Measurements from ENCODE around the gene TXK. TPM values are rescaled to one million over a fixed set of nuclear protein-coding genes. Genes with fewer than 3 reads are reported as not detected.
A peak's percentile ranks its signal among the peaks of the same experiment; 100 is the strongest.

Gene TXK
- total and polyA plus RNA-seq, 2 of the 13 experiments (the other 11 are each of a cell fraction or from before 2014, with no cell fraction given) = not detected

DNA sequence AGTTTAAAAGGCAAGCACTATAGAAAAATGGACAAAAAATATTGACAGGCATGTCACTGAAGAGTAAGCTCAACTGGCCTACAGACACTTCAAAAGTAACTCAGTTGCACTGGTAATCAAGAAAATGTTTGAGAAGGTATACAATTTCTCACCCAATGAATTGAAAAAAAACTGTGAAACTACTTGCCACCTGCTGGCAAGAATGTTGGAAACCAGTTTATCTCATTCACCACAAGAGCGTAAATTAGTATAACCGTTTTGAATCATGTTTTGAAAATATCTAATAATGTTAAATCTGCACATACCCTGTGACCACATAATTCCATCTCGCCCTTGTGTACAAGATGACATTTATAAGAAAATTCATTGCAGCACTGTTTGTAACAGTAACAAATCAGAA is 31.7 kb downstream of the TXK start:
- Histone ChIP-seq H3K4me1 (ENCODE audit: insufficient read depth, low read length) (no peaks in the 10 kb centered on the region), H3K9me3 (ENCODE audit: low read length) (no peaks in the 10 kb centered on the region), H3K27me3 (ENCODE audit: control insufficient read depth in 1 of 2, insufficient read depth in 2 of 2, low read length in 2 of 2) (no peaks in the 10 kb centered on the region), H3K27ac (ENCODE audit: extremely low read length, insufficient read depth, low read length) (no peak overlapping the region), H3K4me3 (replicated peaks in 1 of 3; ENCODE audit: insufficient read depth in 1 of 3, low read depth in 2 of 3, low read length in 3 of 3) (no peak overlapping the region), H3K4me2 (ENCODE audit: low read depth, low read length) (no peak overlapping the region), H3K79me2 (ENCODE audit: insufficient read depth, low read length) (no peaks in the 10 kb centered on the region), H3K9ac (ENCODE audit: insufficient read depth, low read depth, low read length) (no peak overlapping the region), H4K20me1 (ENCODE audit: insufficient read depth, low read length) (no peaks in the 10 kb centered on the region), H2AFZ (ENCODE audit: low read length) (no peak overlapping the region), H3K36me3 (replicated peaks in 1 of 2; ENCODE audit: control insufficient read depth in 1 of 2, insufficient read depth in 2 of 2, low read length in 2 of 2) (no peaks in the 10 kb centered on the region)
- TF ChIP-seq ZNF329 (CRISPR knock-in tag; IDR thresholded peaks at IDR 0.05; ENCODE audit: low read depth) (no peak), TEAD3 (CRISPR knock-in tag; optimal IDR thresholded peaks at IDR 0.05; ENCODE audit: borderline replicate concordance) (peak; percentile 67)
- no TSS peak for BruUV-seq (replicated peaks)
- CTCF ChIA-PET (ENCODE audit: low intra/inter-chr PET ratio, low total read pairs) = no interaction called here
- ATAC-seq = no peak
- in situ Hi-C loops (cut with HindIII; ENCODE audit: extremely low pct_ligation_motif_present, low pct_unique_long_range_greater_than_20kb) = no loop called here
- no peak for FAIRE-seq
- intact Hi-C loops (cut with micrococcal nuclease; ENCODE audit: unreplicated experiment) = no loop called here
- DNase-seq (ENCODE audit: low spot score) = no peak
- WGBS (ENCODE audit: low lambda C conversion rate) = 40% methylated on average over 3 of the region's 3 CpGs
- POLR2A ChIA-PET = no interaction called here

DNA sequence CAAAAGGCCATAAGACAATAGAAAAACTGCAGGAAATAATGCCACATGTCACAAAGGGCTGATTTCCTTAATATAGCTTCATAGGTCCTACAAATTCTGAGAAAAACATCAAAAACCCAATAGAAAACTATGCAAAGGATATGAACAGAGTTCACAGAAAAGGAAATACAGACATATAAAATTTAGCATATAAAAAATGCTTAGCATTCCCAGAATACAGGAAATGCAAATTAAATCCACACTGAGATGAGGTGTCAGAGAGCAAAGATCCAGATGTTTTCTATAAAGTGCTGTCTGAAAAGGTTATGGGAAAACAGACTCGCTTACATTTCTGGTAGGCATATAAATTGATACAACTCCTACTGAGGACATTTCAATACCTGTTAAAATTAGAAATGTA is 33.8 kb downstream of the TXK start:
- CTCF ChIA-PET (ENCODE audit: low intra/inter-chr PET ratio, low total read pairs) = no interaction called here
- no peaks in the 10 kb centered on the region for H3K4me1 ChIP-seq (ENCODE audit: insufficient read depth, low read length)
- no peaks in the 10 kb centered on the region for H3K27me3 ChIP-seq (ENCODE audit: control insufficient read depth in 1 of 2, insufficient read depth in 2 of 2, low read length in 2 of 2)
- no peak overlapping the region for H3K4me3 ChIP-seq (replicated peaks in 1 of 3; ENCODE audit: insufficient read depth in 1 of 3, low read depth in 2 of 3, low read length in 3 of 3)
- H2AFZ ChIP-seq (ENCODE audit: low read length) = no peak overlapping the region
- H3K4me2 ChIP-seq (ENCODE audit: low read depth, low read length) = no peak overlapping the region
- intact Hi-C loops (cut with micrococcal nuclease; ENCODE audit: unreplicated experiment) (no loop called here), in situ Hi-C loops (cut with HindIII; ENCODE audit: extremely low pct_ligation_motif_present, low pct_unique_long_range_greater_than_20kb) (no loop called here)
- no peak overlapping the region for H3K27ac ChIP-seq (ENCODE audit: extremely low read length, insufficient read depth, low read length)
- DNase-seq (ENCODE audit: low spot score) = no peak
- no peaks in the 10 kb centered on the region for H3K79me2 ChIP-seq (ENCODE audit: insufficient read depth, low read length)
- BruUV-seq (replicated peaks) = no TSS peak
- no peak for FAIRE-seq
- no peaks in the 10 kb centered on the region for H3K36me3 ChIP-seq (replicated peaks in 1 of 2; ENCODE audit: control insufficient read depth in 1 of 2, insufficient read depth in 2 of 2, low read length in 2 of 2)
- POLR2A ChIA-PET = no interaction called here
- H4K20me1 ChIP-seq (ENCODE audit: insufficient read depth, low read length) = no peaks in the 10 kb centered on the region
- no peak overlapping the region for H3K9ac ChIP-seq (ENCODE audit: insufficient read depth, low read depth, low read length)
- no peaks in the 10 kb centered on the region for H3K9me3 ChIP-seq (ENCODE audit: low read length)
- 50% methylated on average over 1 of the region's 1 CpG for WGBS (ENCODE audit: low lambda C conversion rate)
- ATAC-seq = no peak
- TF ChIP-seq MYPOP (CRISPR knock-in tag; IDR thresholded peaks at IDR 0.05) (no peak), ZFP36L1 (CRISPR knock-in tag; IDR thresholded peaks at IDR 0.05) (no peak), ZNF678 (CRISPR knock-in tag; IDR thresholded peaks at IDR 0.05) (no peak), ZNF101 (CRISPR knock-in tag; IDR thresholded peaks at IDR 0.05; ENCODE audit: borderline replicate concordance, low read depth) (no peak), HHEX (CRISPR knock-in tag; IDR thresholded peaks at IDR 0.05) (no peak), IRF1 (CRISPR knock-in tag; IDR thresholded peaks at IDR 0.05; ENCODE audit: low read depth) (no peak), TSC22D2 (CRISPR knock-in tag; IDR thresholded peaks at IDR 0.05; ENCODE audit: borderline replicate concordance) (no peak), NPAS2 (CRISPR knock-in tag; IDR thresholded peaks at IDR 0.05; ENCODE audit: borderline replicate concordance) (no peak), FOXJ3 (CRISPR knock-in tag; IDR thresholded peaks at IDR 0.05; ENCODE audit: borderline replicate concordance) (no peak), THAP11 (CRISPR knock-in tag; IDR thresholded peaks at IDR 0.05) (no peak)
- TF ChIP-seq, protein P1, sequence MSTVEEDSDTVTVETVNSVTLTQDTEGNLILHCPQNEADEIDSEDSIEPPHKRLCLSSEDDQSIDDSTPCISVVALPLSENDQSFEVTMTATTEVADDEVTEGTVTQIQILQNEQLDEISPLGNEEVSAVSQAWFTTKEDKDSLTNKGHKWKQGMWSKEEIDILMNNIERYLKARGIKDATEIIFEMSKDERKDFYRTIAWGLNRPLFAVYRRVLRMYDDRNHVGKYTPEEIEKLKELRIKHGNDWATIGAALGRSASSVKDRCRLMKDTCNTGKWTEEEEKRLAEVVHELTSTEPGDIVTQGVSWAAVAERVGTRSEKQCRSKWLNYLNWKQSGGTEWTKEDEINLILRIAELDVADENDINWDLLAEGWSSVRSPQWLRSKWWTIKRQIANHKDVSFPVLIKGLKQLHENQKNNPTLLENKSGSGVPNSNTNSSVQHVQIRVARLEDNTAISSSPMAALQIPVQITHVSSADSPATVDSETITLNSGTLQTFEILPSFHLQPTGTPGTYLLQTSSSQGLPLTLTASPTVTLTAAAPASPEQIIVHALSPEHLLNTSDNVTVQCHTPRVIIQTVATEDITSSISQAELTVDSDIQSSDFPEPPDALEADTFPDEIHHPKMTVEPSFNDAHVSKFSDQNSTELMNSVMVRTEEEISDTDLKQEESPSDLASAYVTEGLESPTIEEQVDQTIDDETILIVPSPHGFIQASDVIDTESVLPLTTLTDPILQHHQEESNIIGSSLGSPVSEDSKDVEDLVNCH (CRISPR knock-in tag; IDR thresholded peaks at IDR 0.05) = no peak
- TF ChIP-seq, protein P2, sequence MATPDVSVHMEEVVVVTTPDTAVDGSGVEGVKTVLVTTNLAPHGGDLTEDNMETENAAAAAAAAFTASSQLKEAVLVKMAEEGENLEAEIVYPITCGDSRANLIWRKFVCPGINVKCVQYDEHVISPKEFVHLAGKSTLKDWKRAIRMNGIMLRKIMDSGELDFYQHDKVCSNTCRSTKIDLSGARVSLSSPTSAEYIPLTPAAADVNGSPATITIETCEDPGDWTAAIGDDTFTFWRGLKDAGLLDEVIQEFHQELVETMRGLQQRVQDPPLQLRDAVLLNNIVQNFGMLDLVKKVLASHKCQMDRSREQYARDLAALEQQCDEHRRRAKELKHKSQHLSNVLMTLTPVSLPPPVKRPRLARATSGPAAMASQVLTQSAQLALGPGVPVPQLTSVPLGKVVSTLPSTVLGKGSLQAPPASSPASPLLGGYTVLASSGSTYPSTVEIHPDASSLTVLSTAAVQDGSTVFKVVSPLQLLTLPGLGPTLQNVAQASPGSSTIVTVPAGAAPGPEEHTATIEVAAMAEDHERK (CRISPR knock-in tag; IDR thresholded peaks at IDR 0.05; ENCODE audit: low read depth) = no peak

Data from HepG2 (cell line).